ENCODE measurements around the gene COL3A1. TPM values are rescaled to one million over a fixed set of nuclear protein-coding genes. Genes with fewer than 3 reads are reported as not detected.

COL3A1 gene
- total and polyA plus RNA-seq, 2 of the 13 experiments (the other 11 are each of a cell fraction or from before 2014, with no cell fraction given) = 0.04 TPM; not detected in 1

- TF ChIP-seq THAP8 (CRISPR knock-in tag; IDR thresholded peaks at IDR 0.05; ENCODE audit: borderline replicate concordance) (no peak), ZNF773 (CRISPR knock-in tag; IDR thresholded peaks at IDR 0.05; ENCODE audit: borderline replicate concordance) (no peak), ZNF264 (CRISPR knock-in tag; IDR thresholded peaks at IDR 0.05) (0 out of 2 replicates have a peak, but pooled peaks have one; percentile 70), DPF2 (CRISPR knock-in tag; IDR thresholded peaks at IDR 0.05; ENCODE audit: borderline replicate concordance, low read depth) (peak; percentile 87), NCOR1 (IDR thresholded peaks at IDR 0.05; ENCODE audit: borderline replicate concordance, low read length) (peak; percentile 95), ATF3 (CRISPR knock-in tag; IDR thresholded peaks at IDR 0.05) (no peak), ELF1 (CRISPR knock-in tag; IDR thresholded peaks at IDR 0.05) (no peak), HNF1B (CRISPR knock-in tag; IDR thresholded peaks at IDR 0.05) (no peak), NR2F6 (IDR thresholded peaks at IDR 0.05) (peak; percentile 100), NR2F6 (CRISPR knock-in tag; IDR thresholded peaks at IDR 0.05) (peak; percentile 98), KDM3A (CRISPR knock-in tag; IDR thresholded peaks at IDR 0.05; ENCODE audit: low read depth) (peak; percentile 72), ZGPAT (CRISPR knock-in tag; IDR thresholded peaks at IDR 0.05) (peak; percentile 98), MAFK (conservative IDR thresholded peaks at IDR 0.05 in 1 of 2, IDR thresholded peaks at IDR 0.05 in 1 of 2; ENCODE audit: low read length in 2 of 2) (no peak), GZF1 (CRISPR knock-in tag; IDR thresholded peaks at IDR 0.05) (peak; percentile 56; the same call in 1 of the 2 replicates), CAMTA2 (CRISPR knock-in tag; IDR thresholded peaks at IDR 0.05; ENCODE audit: borderline replicate concordance) (no peak), ZBTB10 (CRISPR knock-in tag; IDR thresholded peaks at IDR 0.05; ENCODE audit: borderline replicate concordance) (peak; percentile 54; the same call in 1 of the 2 replicates), ZSCAN21 (CRISPR knock-in tag; IDR thresholded peaks at IDR 0.05; ENCODE audit: borderline replicate concordance) (no peak), MTA3 (CRISPR knock-in tag; IDR thresholded peaks at IDR 0.05) (no peak), GMEB1 (CRISPR knock-in tag; IDR thresholded peaks at IDR 0.05; ENCODE audit: borderline replicate concordance) (no peak), SP5 (CRISPR knock-in tag; IDR thresholded peaks at IDR 0.05; ENCODE audit: borderline replicate concordance, low read depth) (peak; percentile 94), ZFAT (CRISPR knock-in tag; conservative IDR thresholded peaks at IDR 0.05) (no peak)
Measured at GRCh38 chr2:189050165-189050712, 76.1 kb downstream of the COL3A1 start (continued).
